ENCODE measurements around the gene TAS1R3.

Gene TAS1R3

DNA sequence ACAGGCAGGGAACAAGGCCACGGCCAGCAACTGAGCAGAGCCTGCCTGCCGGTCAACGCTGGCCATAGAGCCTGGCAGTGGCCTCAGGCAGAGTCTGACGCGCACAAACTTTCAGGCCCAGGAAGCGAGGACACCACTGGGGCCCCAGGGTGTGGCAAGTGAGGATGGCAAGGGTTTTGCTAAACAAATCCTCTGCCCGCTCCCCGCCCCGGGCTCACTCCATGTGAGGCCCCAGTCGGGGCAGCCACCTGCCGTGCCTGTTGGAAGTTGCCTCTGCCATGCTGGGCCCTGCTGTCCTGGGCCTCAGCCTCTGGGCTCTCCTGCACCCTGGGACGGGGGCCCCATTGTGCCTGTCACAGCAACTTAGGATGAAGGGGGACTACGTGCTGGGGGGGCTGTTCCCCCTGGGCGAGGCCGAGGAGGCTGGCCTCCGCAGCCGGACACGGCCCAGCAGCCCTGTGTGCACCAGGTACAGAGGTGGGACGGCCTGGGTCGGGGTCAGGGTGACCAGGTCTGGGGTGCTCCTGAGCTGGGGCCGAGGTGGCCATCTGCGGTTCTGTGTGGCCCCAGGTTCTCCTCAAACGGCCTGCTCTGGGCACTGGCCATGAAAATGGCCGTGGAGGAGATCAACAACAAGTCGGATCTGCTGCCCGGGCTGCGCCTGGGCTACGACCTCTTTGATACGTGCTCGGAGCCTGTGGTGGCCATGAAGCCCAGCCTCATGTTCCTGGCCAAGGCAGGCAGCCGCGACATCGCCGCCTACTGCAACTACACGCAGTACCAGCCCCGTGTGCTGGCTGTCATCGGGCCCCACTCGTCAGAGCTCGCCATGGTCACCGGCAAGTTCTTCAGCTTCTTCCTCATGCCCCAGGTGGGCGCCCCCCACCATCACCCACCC lies at the start of gene TAS1R3:
TAS1R3 (plus strand) TSS at position 213 of the 898 bp plus-strand sequence; CDS start at position 279, 66 bp downstream.
- DNase-seq (ENCODE audit: extremely low spot score): no peak
- TF ChIP-seq LEF1 (IDR thresholded peaks at IDR 0.05; ENCODE audit: borderline replicate concordance): no peak
- CTCF ChIA-PET: no interaction called here
- POLR2A ChIA-PET: no interaction called here

DNA sequence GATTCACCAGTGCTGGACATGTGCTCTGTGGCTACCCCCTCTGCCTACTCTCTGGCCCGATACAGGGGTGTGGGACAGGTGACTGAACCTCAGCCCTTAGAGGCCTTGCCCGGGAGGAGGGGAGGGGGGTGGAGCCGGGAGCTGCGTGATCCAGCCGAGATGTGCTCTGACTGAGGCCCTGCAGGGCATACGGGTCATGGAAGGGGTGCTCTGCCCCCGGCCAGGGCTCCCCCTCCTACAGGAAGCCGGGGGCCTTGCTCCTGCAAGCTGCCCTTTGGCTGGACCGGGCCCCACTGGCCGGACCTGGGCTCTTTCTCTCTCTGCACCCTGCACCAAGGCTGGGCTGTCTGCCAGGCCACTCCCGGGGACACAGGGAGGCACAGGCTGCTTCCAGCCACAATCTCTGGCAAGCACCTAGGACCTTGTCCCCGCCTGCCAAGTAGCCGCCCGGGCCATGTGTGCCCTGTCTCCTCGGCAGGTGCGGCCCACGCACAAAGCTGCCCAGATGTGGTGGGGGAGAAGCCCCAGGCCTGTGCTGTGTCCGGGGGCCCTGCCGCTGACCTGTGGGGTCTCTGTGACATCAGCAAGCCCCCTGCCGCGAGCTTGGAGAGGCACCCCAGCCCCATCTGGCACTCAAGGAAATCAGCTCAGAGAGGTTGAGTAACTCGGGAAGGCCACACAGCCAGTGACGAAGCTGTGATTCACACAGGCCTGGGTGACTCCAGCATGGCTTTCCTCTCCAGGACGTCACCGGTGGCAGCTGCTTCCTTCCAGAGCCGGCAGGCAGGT lies 49.4 kb upstream of the TAS1R3 start:
- no peak for TF ChIP-seq TARDBP (IDR thresholded peaks at IDR 0.05)
- no peak for TF ChIP-seq NFRKB (IDR thresholded peaks at IDR 0.05)
- TF ChIP-seq CTBP1 (IDR thresholded peaks at IDR 0.05; ENCODE audit: borderline replicate concordance): no peak
- POLR2A ChIA-PET: no interaction called here
- CTCF ChIA-PET: interaction anchor here (1.4 kb wide), 1 partner anchor 10 kb away, joined by 3 read pairs; no protein-coding TSS in a partner anchor
- no peak for DNase-seq (ENCODE audit: extremely low spot score)

DNA sequence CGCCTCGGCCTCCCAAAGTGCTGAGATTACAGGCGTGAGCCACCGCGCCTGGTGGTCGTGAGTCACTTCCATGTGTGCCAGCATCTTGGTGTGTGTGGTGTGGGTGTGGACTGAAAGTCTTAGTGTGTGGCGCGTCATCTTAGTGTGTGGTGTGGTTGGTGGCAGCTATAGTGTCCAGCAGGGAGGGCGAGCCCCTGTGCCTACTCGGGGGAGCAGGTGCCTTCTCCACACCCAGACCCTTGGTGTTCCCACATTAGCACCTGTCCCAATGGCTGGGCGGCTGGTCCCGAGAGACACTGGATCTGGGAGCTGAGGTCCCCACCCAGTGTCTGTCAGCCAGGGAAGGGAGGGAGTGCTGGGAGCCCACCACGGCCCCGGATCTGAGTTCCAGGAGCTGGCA lies 48.1 kb upstream of the TAS1R3 start:
- no peak for TF ChIP-seq LEF1 (IDR thresholded peaks at IDR 0.05; ENCODE audit: borderline replicate concordance)
- no peak for TF ChIP-seq ZNF384 (IDR thresholded peaks at IDR 0.05)
- TF ChIP-seq FOXM1 (IDR thresholded peaks at IDR 0.05; ENCODE audit: borderline replicate concordance): no peak
- TF ChIP-seq FOXA1 (IDR thresholded peaks at IDR 0.05): no peak
- no peak for TF ChIP-seq SP1 (IDR thresholded peaks at IDR 0.05)
- TF ChIP-seq CTBP1 (IDR thresholded peaks at IDR 0.05; ENCODE audit: borderline replicate concordance): no peak
- TF ChIP-seq NFRKB (IDR thresholded peaks at IDR 0.05): no peak
- TF ChIP-seq SUZ12 (IDR thresholded peaks at IDR 0.05): no peak
- TF ChIP-seq L3MBTL2 (conservative IDR thresholded peaks at IDR 0.05): no peak
- TF ChIP-seq FOXK2 (IDR thresholded peaks at IDR 0.05): no peak
- no peak for TF ChIP-seq ARNT (IDR thresholded peaks at IDR 0.05)
- TF ChIP-seq ELF4 (IDR thresholded peaks at IDR 0.05): no peak
- ChIA-PET POLR2A (no interaction called here), CTCF (interaction anchor here (1.4 kb wide), 1 partner anchor 9 kb away, joined by 3 read pairs; no protein-coding TSS in a partner anchor)
- DNase-seq (ENCODE audit: extremely low spot score): no peak

DNA sequence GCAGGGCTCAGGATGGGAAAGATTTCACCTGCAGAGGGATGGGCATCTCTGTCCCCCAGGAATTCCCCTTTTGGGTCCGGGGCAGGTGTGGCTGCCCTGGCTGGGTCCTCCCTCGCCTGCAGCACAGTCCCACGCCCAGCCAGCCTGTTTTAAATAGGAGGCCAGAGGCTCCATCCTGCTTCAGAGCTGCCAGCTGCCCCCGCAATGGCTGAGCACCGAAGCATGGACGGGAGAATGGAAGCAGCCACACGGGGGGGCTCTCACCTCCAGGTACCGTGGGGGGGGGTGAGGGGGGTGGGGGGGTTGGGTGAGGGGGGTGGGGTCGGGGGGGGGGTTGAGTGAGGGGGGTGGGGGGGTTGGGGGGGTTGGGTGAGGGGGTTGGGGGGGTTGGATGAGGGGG lies 47.3 kb upstream of the TAS1R3 start:
- POLR2A ChIA-PET: no interaction called here
- DNase-seq (ENCODE audit: extremely low spot score): peak; percentile 45
- TF ChIP-seq FOXA1 (IDR thresholded peaks at IDR 0.05) (no peak), ARNT (IDR thresholded peaks at IDR 0.05) (no peak), L3MBTL2 (conservative IDR thresholded peaks at IDR 0.05) (no peak), LEF1 (IDR thresholded peaks at IDR 0.05; ENCODE audit: borderline replicate concordance) (no peak), ELF4 (IDR thresholded peaks at IDR 0.05) (no peak), CTBP1 (IDR thresholded peaks at IDR 0.05; ENCODE audit: borderline replicate concordance) (no peak), NFRKB (IDR thresholded peaks at IDR 0.05) (no peak), BHLHE40 (IDR thresholded peaks at IDR 0.05; ENCODE audit: borderline replicate concordance) (no peak)
- TF ChIP-seq, protein P1, sequence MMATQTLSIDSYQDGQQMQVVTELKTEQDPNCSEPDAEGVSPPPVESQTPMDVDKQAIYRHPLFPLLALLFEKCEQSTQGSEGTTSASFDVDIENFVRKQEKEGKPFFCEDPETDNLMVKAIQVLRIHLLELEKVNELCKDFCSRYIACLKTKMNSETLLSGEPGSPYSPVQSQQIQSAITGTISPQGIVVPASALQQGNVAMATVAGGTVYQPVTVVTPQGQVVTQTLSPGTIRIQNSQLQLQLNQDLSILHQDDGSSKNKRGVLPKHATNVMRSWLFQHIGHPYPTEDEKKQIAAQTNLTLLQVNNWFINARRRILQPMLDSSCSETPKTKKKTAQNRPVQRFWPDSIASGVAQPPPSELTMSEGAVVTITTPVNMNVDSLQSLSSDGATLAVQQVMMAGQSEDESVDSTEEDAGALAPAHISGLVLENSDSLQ (IDR thresholded peaks at IDR 0.05): no peak
- CTCF ChIA-PET: no interaction called here

DNA sequence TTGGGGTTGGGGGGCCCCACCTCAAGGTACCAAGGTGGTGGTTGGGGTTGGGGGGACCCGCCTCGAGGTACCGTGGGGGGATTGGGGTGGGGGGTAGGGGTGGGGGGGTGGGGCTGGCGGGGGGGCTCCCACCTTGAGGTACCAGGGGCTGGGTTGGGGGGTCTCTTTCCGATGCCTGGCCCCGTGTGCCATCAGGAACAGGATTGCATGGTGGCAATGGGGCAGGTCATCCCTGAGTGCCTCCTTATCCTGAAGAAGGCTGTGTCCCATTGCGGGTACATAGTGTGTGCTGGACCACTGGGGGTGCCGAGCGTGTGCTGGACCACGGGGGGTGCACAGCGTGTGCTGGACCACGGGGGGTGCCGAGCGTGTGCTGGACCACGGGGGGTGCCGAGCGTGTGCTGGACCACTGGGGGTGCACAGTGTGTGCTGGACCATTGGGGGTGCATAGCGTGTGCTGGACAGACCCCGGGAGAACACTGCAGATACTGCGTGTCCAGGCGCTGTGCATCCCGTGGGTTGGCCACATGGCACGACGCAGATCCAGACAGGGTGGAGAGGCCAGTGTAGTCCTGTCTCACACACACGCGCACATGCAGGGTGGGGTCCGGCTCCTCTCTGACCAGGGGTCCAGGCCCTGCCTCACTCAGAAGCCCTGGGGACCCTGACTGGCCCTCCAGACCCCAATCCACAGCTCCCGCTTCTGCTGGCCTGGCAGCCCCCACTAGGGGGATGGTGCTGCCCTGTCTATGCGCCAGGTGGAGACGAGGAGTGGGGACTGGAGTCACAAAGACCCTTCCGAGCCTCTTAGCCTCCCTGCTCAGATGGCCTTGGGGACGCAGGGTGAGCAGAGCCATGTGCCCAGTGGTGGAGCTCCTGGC lies 46.6 kb upstream of the TAS1R3 start:
- DNase-seq (ENCODE audit: extremely low spot score): no peak
- ChIA-PET CTCF (no interaction called here), POLR2A (interaction anchor here (2.1 kb wide), 1 partner anchor 11 kb away, joined by 8 read pairs; the partner anchor contains the start of gene UBE2J2)
- TF ChIP-seq HDGF (IDR thresholded peaks at IDR 0.05; ENCODE audit: borderline replicate concordance): no peak
- TF ChIP-seq FOXK2 (IDR thresholded peaks at IDR 0.05): no peak
- TF ChIP-seq ZNF384 (IDR thresholded peaks at IDR 0.05): no peak
- TF ChIP-seq ELF4 (IDR thresholded peaks at IDR 0.05): no peak
- TF ChIP-seq SP1 (IDR thresholded peaks at IDR 0.05): no peak
- TF ChIP-seq SUZ12 (IDR thresholded peaks at IDR 0.05): no peak
- no peak for TF ChIP-seq LEF1 (IDR thresholded peaks at IDR 0.05; ENCODE audit: borderline replicate concordance)
- no peak for TF ChIP-seq L3MBTL2 (conservative IDR thresholded peaks at IDR 0.05)
- TF ChIP-seq FOXA1 (IDR thresholded peaks at IDR 0.05): no peak
- no peak for TF ChIP-seq TARDBP (IDR thresholded peaks at IDR 0.05)
- TF ChIP-seq CTBP1 (IDR thresholded peaks at IDR 0.05; ENCODE audit: borderline replicate concordance): no peak
- TF ChIP-seq, protein P1 (IDR thresholded peaks at IDR 0.05): no peak
- no peak for TF ChIP-seq FOXM1 (IDR thresholded peaks at IDR 0.05; ENCODE audit: borderline replicate concordance)
- TF ChIP-seq ARNT (IDR thresholded peaks at IDR 0.05): no peak
- TF ChIP-seq NFRKB (IDR thresholded peaks at IDR 0.05): no peak
- TF ChIP-seq BHLHE40 (IDR thresholded peaks at IDR 0.05; ENCODE audit: borderline replicate concordance): no peak

DNA sequence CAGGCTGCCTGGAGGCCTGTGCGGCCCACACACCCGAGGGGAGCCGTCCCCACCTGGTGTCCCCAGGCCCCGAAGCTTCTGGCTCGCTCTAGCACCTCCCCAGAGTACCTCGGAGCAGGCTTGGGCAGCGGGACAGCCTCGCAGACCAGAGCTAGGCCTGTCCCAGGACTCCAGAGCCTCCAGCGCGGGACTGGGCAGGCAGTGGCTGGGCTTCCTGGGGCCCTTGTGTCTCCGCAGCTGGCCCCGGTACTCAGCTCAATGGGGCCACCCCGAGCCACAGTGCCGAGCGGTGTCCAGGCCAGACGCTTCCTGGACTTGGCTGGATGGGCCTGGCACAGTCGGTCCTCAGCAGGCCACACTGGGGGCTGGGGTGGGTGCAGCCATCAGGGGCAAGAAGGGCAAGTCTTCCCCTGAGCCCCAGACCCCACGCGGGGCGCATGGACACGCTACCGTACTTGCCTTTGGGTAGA lies 45.9 kb upstream of the TAS1R3 start:
- no peak for DNase-seq (ENCODE audit: extremely low spot score)
- ChIA-PET POLR2A (interaction anchor here (2.1 kb wide), 1 partner anchor 11 kb away, joined by 8 read pairs; the partner anchor contains the start of gene UBE2J2), CTCF (no interaction called here)
- no peak for TF ChIP-seq FOXK2 (IDR thresholded peaks at IDR 0.05)
- TF ChIP-seq TARDBP (IDR thresholded peaks at IDR 0.05): no peak
- no peak for TF ChIP-seq ZNF384 (IDR thresholded peaks at IDR 0.05)
- TF ChIP-seq CTBP1 (IDR thresholded peaks at IDR 0.05; ENCODE audit: borderline replicate concordance): no peak
- no peak for TF ChIP-seq FOXM1 (IDR thresholded peaks at IDR 0.05; ENCODE audit: borderline replicate concordance)
- no peak for TF ChIP-seq ELF4 (IDR thresholded peaks at IDR 0.05)
- TF ChIP-seq NFRKB (IDR thresholded peaks at IDR 0.05): no peak
- no peak for TF ChIP-seq SUZ12 (IDR thresholded peaks at IDR 0.05)
- TF ChIP-seq ARNT (IDR thresholded peaks at IDR 0.05): no peak
- no peak for TF ChIP-seq SP1 (IDR thresholded peaks at IDR 0.05)
- no peak for TF ChIP-seq FOXA1 (IDR thresholded peaks at IDR 0.05)
- TF ChIP-seq HDGF (IDR thresholded peaks at IDR 0.05; ENCODE audit: borderline replicate concordance): no peak
- no peak for TF ChIP-seq L3MBTL2 (conservative IDR thresholded peaks at IDR 0.05)
- no peak for TF ChIP-seq LEF1 (IDR thresholded peaks at IDR 0.05; ENCODE audit: borderline replicate concordance)
- no peak for TF ChIP-seq BHLHE40 (IDR thresholded peaks at IDR 0.05; ENCODE audit: borderline replicate concordance)
- TF ChIP-seq, protein P1 (IDR thresholded peaks at IDR 0.05): no peak
